Neural cell (in vitro differentiated cells): ENCODE data around the gene IFT122.

Source experiments
- CTCF ChIP-seq: fragments of 450-650 bp; IDR thresholded peaks from 2 replicates; pipeline ENCODE4 v1.5.1; 2014; ENCODE audit warnings: antibody characterized with exemption, mild to moderate bottlenecking, moderate library complexity; ENCODE audit not compliant: poor library complexity, severe bottlenecking
- EP300 ChIP-seq: fragments of 450-650 bp; conservative IDR thresholded peaks from 2 replicates; pipeline ENCODE4 v1.6.1; 2014; ENCODE audit warnings: antibody characterized with exemption, mild to moderate bottlenecking, moderate library complexity; ENCODE audit not compliant: poor library complexity, severe bottlenecking
- EZH2 ChIP-seq: fragments of 200-600, 300-800 bp; shearing (Covaris generic), sonication (generic); IDR thresholded peaks from 2 replicates; pipeline ENCODE4 v1.6.1; 2014; ENCODE audit warnings: antibody characterized with exemption, low read length, borderline replicate concordance, mild to moderate bottlenecking; ENCODE audit not compliant: insufficient read depth, poor library complexity, severe bottlenecking
- MXI1 ChIP-seq: fragments of 450-650 bp; conservative IDR thresholded peaks from 2 replicates; pipeline ENCODE4 v1.6.1; 2014; ENCODE audit warnings: antibody characterized with exemption, mild to moderate bottlenecking; ENCODE audit not compliant: poor library complexity, severe bottlenecking
- POLR2AphosphoS5 ChIP-seq: IDR thresholded peaks from 2 replicates; pipeline ENCODE4 v1.6.1; 2012
- RAD21 ChIP-seq: fragments of 450-650 bp; conservative IDR thresholded peaks from 2 replicates; pipeline ENCODE4 v1.6.1; 2014; ENCODE audit warnings: antibody characterized with exemption, mild to moderate bottlenecking, moderate library complexity
- REST ChIP-seq: IDR thresholded peaks from 2 replicates; pipeline ENCODE4 v1.6.1; 2012; ENCODE audit warnings: borderline replicate concordance
- SMC3 ChIP-seq: fragments of 450-650 bp; conservative IDR thresholded peaks from 2 replicates; pipeline ENCODE4 v1.6.1; 2014; ENCODE audit warnings: antibody characterized with exemption, mild to moderate bottlenecking, moderate library complexity; ENCODE audit not compliant: poor library complexity
- TAF1 ChIP-seq: IDR thresholded peaks from 2 replicates; pipeline ENCODE4 v1.6.1; 2012; ENCODE audit warnings: low read depth

GRCh38 chr3:129556890-129557547, 117.0 kb downstream of the IFT122 start:
- no peak for TF ChIP-seq CTCF
- no peak for TF ChIP-seq POLR2AphosphoS5
- no peak for TF ChIP-seq EZH2
- no peak for TF ChIP-seq TAF1
- TF ChIP-seq RAD21, result no peak
- no peak for TF ChIP-seq EP300
- TF ChIP-seq MXI1, result no peak
- TF ChIP-seq REST, result no peak
- TF ChIP-seq SMC3, result no peak
